GM18517 (cell line): ENCODE data around the gene RPL31.

ENCODE experiments used
- ATAC-seq: cut with Tn5 transposase; IDR thresholded peaks from one replicate; pipeline ENCODE4 v1.9.1; 2021; ENCODE audit warnings: mild to moderate bottlenecking, moderate library complexity; ENCODE audit not compliant: unreplicated experiment

The RPL31 gene

GRCh38 chr2:100992262-100992661, 9.8 kb upstream of the RPL31 start:
- ATAC-seq: no peak

DNA sequence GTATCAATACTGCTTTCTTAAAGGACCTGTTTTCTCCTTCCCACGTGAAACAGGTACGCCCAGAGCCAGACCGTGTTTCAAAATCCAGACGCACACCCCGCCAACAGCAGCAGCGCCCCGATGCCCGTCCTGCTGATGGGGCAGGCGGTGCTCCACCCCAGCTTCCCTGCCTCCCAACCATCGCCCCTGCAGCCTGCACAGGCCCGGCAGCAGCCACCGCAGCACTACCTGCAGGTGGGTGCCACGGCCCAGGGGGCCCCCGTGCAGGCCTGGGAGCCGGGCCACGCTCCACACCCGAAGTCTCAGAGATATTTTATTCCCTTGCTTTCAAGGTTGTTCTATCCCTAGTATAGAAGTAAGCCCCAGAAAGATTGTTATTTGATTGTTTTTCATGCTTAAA, 8.8 kb upstream of the RPL31 start:
- ATAC-seq: no peak

GRCh38 chr2:100995309-100996075, 6.6 kb upstream of the RPL31 start:
- no peak for ATAC-seq

DNA sequence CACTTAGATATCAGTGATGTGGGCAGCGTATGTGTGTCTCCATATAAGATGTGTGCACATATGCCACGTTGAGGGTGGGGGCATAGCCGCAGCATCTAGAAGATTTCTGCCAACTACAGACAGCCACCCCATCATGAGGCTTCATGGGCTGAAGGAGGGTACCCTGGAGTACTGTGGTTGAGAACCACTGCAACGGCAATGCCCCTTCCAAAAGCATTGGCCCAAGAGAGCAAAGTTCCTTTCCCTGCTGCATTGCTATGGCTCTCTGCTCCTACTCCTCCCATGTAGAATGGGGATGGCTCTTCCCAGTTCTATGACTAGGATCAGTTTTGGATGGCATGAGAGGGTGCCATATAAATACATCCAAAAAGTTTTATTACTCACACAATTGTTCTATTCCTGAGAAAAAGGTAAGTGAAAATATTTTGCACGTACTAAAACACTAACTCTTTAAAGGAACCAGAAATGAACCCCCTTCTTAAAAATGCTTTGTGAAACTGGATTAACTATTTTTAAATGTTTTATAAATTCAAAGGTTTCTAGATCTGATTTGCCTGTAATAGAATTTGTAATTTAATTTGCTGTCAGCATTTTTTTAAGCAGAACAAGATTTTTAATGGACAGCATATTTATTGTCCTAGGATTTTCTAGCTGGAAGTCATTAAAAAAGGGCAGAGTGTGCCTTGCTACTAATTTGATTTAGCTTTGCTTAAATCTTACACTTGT, 4.4 kb upstream of the RPL31 start:
- no peak for ATAC-seq

GRCh38 chr2:100998235-100998573, 3.9 kb upstream of the RPL31 start:
- no peak for ATAC-seq

GRCh38 chr2:100999995-101000394, 2.1 kb upstream of the RPL31 start:
- ATAC-seq: no peak

DNA sequence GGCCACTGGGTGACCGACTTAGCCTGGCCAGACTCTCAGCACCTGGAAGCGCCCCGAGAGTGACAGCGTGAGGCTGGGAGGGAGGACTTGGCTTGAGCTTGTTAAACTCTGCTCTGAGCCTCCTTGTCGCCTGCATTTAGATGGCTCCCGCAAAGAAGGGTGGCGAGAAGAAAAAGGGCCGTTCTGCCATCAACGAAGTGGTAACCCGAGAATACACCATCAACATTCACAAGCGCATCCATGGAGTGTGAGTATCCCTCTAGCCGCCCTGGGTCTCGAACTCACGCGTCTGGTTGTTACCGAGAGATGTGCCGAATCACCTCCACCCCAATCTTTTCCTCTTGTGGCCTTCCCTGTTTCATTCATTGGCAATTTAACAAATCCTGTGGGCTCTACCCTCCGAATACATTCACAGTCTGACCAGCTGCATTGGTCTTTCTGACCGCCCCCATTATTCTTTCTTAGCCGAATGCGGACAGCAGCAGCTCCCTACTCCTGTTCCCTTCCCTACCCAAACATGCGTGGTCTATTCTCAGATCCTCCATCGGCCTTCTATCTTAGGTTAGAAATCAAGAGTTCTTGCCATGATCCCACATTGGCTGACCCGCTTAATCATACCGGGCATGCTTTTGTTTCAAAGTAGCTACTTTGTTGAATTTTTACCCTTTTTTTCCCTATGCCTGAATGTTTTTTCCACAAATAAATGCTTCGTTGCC, 631 bp downstream of the RPL31 start:
- ATAC-seq: no peak

DNA sequence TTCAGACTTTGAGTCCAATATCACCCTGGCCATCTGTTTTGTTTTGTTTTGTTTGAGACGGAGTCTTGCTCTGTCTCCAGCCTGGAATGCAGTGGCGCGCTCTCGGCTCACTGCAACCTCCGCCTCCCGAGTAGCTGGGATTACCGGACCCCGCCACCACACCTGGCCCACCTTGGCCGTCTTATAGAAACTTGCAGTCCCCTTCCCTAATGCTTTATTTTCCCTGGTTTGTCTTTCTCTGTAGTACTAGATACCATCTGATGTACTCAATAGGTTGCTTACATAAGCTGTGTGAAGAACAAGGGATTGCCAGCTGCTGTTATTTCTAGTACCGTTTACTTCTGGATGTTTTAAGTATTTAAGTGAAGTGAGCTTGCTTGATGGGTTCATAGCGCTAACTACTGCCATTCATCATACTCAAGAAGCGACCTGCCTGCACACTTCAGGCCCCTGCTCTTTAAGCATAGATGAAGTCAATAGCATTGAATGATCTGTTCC, 1.2 kb downstream of the RPL31 start:
- no peak for ATAC-seq

- no peak for ATAC-seq
These were observed 2.7 kb downstream of the RPL31 start for GRCh38 chr2:101004620-101005325.

GRCh38 chr2:101006065-101006715, 4.1 kb downstream of the RPL31 start:
- ATAC-seq: no peak

GRCh38 chr2:101007415-101008345, 5.6 kb downstream of the RPL31 start:
- no peak for ATAC-seq

GRCh38 chr2:101011152-101011551, 9.1 kb downstream of the RPL31 start:
- ATAC-seq: no peak

DNA sequence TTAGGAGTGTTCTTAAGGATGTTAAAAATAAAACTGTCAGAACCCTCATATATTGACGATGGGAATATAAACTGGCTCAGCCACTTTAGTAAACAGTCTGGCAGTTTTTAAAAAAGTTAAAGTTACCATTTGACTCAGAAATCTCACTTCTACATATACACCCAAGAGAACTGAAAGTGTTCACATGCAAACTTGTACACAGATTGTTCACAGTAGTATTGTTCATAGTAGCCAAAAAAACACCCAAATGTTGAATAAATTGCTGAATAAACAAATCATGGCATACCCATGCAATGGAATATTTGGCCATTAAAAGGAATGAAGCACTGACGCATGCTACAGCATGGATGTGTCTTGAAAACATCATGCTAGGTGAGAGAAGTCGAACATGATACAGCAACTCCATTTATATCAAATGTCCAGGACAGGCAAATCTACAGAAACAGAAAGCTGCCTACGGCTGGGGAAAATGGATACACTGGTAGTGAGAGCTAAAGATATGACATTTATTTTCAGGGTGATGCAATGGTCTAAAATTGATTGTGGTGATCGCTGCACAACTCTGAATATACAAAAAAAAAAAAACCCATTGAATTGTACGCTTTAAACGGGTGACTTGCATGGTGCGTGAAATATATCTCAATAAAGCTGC, 10.1 kb downstream of the RPL31 start:
- ATAC-seq: peak; percentile 96

GRCh38 chr2:101012706-101013181, 10.7 kb downstream of the RPL31 start:
- ATAC-seq: no peak

GRCh38 chr2:101014264-101014857, 12.3 kb downstream of the RPL31 start:
- ATAC-seq: no peak

DNA sequence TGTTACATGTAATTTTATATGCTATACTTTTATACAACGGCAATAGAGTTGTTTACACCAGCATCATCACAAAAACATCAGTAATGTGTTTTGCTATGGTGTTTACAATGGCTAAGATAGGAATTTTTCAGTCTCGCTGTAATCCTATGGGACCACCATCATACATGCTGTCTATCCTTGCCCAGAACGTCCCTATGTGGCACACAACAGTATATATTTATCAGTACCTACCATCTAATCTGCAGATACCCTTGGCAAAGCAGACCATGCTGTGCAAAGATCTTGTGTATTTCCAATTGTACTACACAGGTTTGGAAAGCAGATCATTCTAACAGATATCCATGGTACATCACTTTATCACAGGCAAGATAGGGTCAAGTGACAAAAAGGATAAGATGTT, 15.3 kb downstream of the RPL31 start:
- ATAC-seq: no peak

GRCh38 chr2:101018934-101019333, 16.8 kb downstream of the RPL31 start:
- ATAC-seq: no peak

GRCh38 chr2:101022221-101022620, 20.1 kb downstream of the RPL31 start:
- ATAC-seq: no peak
